MV-4-11 (cell line): Measurements from ENCODE around the gene CIDEB.
"Not testable (repeated sequence)": the region's sequence is repeated elsewhere in the genome, so short reads cannot be mapped to it uniquely, and the experiment has no call there.

Source experiments
- DNase-seq: peaks from one replicate; lab custom pipeline; 2025; lab: John Stamatoyannopoulos, UW

Gene CIDEB, protein sequence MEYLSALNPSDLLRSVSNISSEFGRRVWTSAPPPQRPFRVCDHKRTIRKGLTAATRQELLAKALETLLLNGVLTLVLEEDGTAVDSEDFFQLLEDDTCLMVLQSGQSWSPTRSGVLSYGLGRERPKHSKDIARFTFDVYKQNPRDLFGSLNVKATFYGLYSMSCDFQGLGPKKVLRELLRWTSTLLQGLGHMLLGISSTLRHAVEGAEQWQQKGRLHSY

GRCh38 chr14:24307575-24308341 lies at the start of gene CIDEB:
CIDEB (minus strand) TSS chr14:24307977; CDS start chr14:24307858, 119 bp downstream.
- peak; percentile 69 for DNase-seq

DNA sequence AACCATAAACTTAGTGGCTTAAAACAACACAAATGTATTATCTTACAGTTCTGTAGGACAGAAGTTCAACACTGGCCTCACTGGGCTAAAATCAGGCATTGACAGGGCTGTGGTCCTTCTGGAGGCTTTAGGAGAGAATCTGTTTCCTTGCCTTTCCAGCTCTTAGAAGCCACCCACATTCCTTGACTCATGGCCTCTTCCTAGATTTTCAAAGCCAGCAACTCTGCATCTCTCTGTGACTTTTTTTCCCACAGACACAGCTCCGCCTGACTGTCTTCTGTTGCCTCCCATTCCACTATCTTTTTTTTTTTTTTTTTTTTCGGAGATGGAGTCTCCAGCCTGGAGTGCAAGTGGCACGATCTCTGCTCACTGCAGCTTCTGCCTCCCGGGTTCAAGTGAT lies 48.4 kb upstream of the CIDEB start:
- no peak for DNase-seq

- DNase-seq = no peak
Measured at GRCh38 chr14:24355009-24355408, 47.2 kb upstream of the CIDEB start.

DNA sequence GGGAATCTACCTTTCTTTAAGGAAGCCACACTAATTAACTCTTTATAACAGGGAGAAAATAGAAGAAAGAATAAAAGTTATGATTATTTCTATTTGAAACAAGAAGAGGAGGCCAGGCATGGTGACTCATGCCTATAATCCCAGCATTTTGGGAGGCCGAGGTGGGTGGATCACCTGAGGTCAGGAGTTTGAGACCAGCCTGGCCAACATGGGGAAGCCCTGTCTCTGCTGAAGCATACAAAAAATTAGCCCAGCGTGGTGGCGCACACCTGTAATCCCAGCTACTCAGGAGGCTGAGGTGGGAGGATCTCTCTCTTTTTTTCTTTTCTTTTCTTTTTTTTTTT lies 46.7 kb upstream of the CIDEB start:
- not testable (repeated sequence) for DNase-seq

DNA sequence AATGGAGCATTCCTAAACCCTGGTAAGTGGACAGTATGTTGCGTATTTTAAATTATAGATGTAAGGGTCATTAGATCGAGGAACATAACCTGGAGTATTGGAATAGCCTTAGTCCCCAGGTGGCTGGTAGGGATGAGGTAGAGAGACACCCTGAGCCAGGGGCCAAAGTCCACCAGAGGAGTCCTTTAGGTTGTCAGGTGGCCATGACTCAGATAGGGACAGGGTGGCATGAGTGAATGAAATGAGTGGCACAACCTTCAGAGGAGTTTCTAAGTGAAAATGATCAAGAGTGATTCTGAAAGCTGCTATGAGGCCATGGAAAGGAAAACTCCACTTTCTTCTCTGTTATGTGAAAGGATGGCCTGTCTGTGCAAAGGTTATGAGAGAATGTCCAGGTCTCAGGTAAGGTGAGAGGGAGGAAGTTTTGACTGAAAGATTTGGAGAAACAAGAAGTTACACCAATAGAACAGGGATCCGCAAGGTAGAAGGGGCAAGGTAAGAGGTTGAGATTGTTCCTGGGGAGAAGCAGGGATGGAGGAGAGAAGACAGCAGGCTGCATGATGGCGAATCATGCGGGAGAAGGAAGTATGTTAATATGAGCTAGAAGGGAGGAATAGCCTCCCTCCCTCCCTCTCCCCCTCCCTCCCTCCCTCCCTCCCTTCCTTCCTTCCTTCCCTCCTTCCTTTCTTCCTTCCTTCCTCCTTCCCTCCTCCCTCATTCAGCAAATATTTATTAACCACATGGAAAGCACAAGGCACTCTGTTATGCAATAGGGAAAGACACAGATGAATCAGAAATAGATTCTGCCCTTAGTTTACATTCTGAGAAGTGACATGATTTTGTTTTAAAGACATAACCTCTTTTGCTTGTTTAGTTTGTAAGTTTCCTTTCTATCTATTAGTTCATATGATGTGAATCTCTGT lies 46.0 kb upstream of the CIDEB start:
- no peak for DNase-seq

DNA sequence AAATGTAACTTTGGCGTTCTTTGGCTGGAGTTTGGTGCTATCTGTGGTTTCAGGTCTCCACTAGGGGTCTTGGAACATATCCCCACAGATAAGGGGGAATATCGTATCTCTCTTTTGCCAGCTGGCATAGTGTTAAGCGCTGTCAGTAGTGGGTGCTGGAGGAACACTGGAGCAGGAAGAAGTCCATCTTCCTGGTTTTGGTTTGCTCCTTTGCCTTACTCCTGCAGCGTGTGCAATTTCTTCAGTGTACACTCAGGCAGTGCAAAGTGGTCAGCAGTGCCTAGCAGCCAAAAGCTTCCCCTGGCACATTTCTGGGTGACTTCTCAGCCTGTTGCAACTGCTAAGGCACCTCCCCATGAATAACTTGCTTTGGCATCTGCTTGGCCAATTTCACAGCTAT lies 43.7 kb upstream of the CIDEB start:
- peak; percentile 37 for DNase-seq

- no peak for DNase-seq
Measured at GRCh38 chr14:24349742-24350141, 42.0 kb upstream of the CIDEB start.

DNA sequence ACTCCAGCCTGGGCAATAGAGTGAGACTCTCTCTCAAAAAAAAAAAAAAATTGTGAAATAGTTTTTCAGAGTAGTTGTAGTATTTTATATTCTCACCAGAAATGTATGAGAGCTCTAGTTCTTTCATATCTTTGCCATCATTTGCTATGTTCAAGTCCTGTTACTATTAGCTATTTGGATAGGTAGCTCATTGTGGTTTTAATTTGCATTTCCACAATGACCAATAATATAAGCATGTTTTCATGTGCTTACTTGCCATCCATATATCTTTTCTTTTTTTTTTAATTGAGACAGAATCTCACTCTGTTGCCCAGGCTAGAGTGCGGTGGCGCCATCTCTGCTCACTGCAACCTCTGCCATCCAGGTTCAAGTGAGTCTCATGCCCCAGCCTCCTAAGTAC lies 40.4 kb upstream of the CIDEB start:
- no peak for DNase-seq

- no peak for DNase-seq
Measured at GRCh38 chr14:24347134-24347533, 39.4 kb upstream of the CIDEB start.

DNA sequence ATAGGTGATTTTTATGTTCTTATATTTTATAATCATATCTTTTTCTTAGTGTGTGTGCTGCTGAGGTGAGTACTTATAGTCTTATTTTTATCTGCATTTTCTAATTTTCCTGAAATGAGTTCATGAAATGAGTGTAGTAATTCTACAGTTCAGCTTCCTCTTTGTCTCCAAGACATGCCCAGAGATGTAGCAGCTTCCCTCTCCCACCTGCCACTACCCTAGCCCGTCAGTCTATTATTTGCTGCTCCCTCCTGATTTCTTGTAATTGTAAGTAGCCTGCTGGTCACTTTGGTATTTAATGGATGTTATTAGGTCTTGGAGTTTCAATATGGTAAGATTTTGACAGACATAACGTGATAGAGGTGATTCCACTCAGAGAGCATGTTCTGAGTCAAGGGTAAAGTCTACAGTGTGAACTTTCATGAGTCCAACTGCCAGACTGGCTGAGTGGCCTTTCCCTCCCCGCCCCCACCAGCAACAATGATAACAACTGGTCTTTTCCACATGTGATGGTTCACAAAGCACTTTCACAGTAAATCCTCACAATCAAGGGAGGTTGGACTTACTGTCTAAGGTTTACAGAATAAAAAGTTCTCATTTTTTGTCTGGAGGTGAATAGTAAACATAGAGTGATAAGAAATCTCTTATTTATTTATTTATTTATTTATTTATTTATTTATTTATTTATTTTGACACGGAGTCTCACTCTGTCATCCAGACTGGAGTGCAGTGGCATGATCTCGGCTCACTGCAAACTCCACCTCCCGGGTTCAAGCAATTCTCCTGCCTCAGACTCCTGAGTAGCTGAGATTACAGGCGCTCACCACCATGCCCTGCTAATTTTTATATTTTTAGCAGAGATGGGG lies 36.3 kb upstream of the CIDEB start:
- DNase-seq = peak; percentile 17

GRCh38 chr14:24342889-24343288 lies 35.1 kb upstream of the CIDEB start:
- no peak for DNase-seq

- DNase-seq = no peak
Measured at GRCh38 chr14:24340606-24341005, 32.8 kb upstream of the CIDEB start.

DNA sequence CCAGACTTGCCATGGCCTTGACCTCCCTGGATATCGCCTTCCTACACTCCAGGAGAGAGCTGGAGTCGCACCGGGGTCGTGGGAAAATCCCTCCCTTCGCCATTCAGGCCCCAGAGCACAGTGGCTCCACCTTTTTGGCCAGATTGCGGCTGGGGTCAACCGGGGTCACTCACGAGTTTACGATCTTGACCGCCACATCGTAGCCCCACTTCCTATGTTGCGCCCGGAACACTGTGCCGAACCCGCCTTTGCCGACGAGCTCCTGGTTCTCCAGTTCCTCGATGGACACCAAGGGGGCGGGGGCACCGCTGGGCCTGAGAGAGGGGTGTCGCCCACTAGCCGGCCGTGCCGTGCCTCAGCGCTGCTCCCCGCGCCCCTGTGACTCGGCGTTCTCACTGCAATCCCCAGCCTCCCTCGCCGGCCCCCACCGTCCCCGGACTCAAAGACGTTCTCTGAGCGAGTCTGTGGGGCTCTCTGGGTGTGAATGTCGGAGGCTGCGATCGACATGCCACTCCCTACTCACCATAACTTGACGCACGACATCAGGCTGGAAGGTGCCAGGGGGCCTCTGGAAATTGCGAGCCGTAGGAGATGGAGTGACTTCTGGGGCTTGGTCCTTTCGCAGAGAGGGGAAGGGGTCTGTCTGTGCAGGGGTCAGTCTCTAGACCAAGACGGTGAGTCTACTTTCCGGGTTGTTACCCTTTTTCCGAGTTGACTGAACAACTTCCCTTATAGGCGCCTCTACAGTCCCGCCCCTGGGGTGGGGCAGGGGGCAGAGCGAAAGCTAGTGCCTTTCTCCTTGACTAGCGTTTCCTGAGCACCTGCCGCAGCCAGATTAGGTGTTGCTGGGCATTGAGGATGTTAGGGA lies 31.7 kb upstream of the CIDEB start, which contains the start of gene RIPK3:
TSS of gene RIPK3 (minus strand) at position 708 of the 868 bp plus-strand sequence. CDS start at position 543, 165 bp downstream.
- peak; percentile 52 for DNase-seq

GRCh38 chr14:24338843-24339242 lies 31.1 kb upstream of the CIDEB start:
- DNase-seq = no peak

DNA sequence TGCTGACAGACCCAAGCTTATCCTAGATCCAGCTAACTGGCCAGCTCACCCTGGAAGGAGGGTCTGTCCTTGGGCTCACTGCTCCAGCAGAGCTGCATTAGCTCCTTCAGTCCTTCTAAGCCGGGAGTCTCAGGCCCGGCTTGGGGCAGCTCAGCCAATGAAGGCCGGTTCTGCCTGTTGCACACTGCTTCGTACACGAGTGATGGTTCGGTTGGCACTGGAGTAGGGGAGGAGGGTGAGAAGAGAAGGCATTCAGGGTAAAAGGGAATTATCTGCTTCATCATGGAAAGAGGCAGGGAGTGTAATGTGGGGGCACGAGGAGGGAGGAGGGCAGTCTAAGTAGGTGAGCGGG lies 30.0 kb upstream of the CIDEB start:
- DNase-seq = no peak

DNA sequence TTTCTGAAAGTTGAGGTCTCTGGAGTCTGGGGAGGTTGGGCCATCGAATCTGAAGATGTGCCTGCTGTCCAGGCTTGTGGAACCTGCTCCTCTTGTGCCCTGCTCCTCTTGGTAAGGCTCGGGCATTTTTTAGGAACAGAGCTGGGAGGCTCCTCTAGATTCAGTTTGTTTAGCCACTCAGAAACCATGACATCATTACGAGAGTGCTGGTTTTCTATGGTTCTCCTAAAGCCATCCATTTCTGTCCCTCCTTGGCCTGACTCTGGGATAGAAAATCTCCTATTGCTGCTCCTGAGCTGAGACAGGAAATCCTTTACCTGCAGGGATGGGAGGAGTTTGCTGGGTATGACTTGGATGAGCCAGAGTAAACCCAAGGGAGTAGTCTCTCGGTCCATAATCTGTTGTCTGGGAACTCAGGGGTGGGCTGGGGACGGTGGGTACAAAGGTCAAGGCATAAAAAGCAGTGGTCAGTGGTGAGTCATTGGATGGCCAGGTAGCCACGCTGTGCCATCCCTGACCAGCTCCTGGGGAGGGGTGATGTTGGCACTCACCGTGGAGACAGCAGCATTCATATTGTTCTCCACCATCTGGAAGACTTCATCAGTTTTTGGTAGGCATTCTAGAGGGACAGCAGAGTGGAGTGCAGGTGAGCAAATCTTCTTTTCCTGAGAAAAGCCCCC lies 29.5 kb upstream of the CIDEB start:
- no peak for DNase-seq

GRCh38 chr14:24335461-24336171 lies 27.8 kb upstream of the CIDEB start:
- peak; percentile 34 for DNase-seq

GRCh38 chr14:24334431-24335291 lies 26.9 kb upstream of the CIDEB start, which contains the start of gene ADCY4:
ADCY4 (minus strand) TSS chr14:24335071; CDS start chr14:24334652, 419 bp downstream.
- no peak for DNase-seq
